HT1080 (cell line): Measurements from ENCODE around the gene MARCO. TPM values are rescaled to one million over a fixed set of nuclear protein-coding genes. Genes with fewer than 3 reads are reported as not detected.
A peak's percentile ranks its signal among the peaks of the same experiment; 100 is the strongest.
"Not testable (repeated sequence)": the region's sequence is repeated elsewhere in the genome, so short reads cannot be mapped to it uniquely, and the experiment has no call there.

Experiments
- DNase-seq: peaks from one replicate; pipeline ENCODE4 v3.0.0-alpha.2; 2015; ENCODE audit warnings: low read depth
- total RNA-seq: library from RNA; depleted of rRNA; stranded (reverse); fragments of >200 nt; shearing (Covaris generic); gene quantifications from 2 replicates; pipeline ENCODE4 v1.2.3, GENCODE V29; 2014

The MARCO gene
- total RNA-seq, 1 experiment from 2014 or later, result 0.32 TPM

DNA sequence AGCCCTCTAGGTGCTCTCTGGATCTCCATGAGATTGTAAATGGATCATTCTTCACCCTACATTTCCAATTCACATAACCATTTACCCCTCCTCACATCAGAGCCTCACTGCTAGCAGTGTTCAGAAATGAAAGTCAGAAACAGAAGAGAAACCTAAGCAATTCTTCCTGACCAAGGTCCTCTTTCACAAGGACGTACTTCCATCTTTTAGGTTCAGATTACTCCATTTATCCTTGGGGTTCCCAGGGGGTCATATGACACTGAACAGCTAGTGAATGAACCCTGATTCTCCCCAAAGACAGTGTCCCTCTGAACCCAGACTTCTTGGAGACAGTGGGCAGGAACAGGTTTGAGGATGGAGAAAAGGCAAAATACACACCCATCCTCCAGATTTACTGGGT lies 12.9 kb upstream of the MARCO start:
- no peak for DNase-seq

DNA sequence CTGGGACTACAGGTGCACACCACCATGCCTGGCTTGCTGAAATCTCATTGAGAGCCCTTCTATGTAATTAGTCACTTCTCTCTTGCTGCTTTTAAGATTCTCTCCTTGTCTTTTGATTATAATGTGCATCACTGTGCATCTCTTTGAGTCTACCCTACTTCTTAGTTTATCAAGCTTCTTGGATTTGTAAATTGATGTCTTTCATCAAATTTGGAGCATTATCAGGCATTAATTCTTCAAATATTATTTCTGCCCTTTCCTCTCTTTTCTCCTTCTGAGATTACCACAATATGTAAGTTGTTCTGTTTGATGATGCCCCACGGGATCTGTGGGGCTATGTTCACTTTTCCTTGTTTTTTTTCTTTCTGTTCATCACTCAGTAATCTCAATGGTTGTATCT lies 9.0 kb upstream of the MARCO start:
- no peak for DNase-seq

DNA sequence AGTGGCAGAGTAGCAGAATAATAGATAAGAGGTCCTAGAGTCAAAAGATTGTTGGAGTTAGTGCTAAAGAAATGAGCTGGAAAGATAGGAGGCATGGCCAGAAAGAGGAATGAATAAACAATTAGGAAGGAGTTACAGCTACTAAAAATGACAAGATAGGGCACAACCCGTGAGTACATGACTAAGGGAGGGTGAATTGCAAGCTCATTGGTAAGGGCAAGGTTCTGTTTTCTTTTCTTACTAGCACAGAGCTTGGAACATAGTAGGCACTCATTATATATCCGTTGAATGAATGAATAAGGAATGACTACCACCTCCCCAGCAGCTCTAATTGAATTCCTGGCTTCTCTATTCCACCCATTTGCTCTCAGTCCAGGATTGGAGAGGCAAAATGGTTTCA lies 5.7 kb upstream of the MARCO start:
- no peak for DNase-seq

DNA sequence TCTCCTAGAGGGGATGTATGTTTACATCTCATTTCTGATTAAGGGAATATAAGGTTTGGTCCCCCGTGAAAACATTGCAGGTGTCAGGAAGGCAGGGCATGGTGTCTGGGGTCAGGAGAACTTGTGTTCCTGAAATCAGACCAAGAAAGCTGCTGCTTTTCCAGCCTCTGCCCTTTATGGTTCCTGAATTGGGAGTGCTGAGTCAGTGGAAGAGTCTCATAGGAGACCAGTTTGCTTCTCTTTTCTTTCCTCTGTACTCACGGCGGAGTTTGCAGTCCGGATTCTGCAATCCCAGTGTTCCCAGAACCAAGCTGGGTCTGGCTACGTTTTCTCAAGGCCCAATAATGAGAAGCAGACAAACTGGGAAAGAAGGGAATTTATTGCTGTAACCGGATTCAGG lies 5.1 kb upstream of the MARCO start:
- no peak for DNase-seq

DNA sequence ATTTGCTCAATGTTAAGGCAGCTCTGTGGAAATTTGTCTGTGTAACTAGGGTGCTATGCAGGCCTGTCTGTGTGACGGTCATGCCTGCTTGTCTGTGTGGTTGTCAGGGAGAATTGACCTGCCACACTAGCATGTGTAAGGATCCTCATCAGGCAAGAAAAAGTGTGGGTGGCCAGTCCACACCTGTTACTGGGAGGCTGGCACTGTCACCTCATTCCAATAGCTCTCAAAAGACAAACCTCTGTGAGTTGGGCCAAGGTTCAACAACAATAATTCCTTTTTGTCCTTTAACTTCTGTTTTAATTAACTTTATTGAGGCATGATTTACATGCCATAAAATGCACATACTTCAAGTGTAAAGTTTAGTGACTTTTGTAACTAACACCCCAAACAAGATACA lies 4.2 kb upstream of the MARCO start:
- no peak for DNase-seq

DNA sequence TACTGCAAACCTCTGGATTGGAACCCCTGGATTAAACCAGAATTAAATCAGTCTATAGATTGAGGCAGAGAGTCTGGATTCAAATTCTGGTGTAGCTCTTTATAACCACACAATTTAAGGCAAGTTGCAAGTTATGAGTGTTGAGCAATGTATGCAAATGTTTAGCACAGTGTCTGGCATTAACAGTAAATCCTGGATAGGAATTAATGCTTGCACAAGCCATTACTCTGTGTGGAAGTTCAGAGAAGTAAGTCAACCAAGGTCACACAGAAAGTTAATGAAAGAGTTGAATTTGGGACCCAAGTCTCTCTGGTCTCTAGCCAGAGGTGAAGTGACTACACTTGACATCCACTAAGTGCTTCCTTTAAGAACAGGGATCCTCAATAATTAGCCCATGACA lies 2.0 kb upstream of the MARCO start:
- DNase-seq, result no peak

DNA sequence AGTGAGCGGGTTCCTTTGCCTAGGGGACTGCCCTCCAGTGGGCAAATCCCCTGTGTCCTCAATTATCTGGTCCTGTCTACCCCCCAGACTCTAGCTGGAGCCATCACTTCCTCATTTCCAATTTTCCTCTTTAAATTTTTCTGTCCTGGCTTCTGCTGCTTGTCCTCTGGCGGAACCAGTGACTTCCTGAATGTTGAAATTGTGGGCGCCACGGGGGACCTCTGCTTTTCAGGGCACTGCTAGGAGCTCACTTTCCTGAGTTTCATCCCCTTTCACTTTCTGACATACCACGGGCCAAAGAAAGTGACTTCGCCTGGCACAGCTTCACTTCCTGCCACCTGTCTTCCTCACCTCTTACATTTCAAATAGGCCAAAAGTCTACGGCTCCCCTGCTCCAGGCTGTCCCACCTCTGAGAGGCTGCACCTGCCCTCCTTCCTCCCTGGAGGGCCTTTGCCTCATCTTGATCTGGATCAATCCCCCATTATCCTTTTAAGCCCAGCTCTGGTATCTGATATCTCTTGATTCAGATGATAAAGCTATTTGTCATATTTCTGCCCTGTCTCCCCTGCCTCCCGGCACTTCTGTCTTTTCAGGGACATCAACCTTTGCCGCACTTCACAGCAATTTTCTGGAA lies 1.4 kb upstream of the MARCO start:
- no peak for DNase-seq

DNA sequence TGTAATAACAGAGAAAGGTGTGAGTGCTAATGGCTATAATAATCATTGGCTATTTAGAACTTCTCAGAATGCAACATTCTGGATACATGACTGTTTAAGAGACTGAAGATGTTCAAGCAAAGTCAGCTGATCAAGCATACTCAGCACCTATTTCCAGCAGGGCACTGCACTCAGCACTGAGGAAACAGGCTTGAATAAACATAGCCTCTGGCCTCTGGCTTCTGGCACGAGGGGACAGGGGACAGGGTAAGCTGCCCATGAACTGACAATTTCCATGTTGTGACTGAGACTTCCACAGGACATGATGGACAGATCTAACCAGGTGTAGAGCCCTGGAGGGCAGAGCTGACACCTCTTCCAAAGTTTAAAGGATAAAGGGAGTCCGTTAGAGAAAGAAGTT lies 1.3 kb downstream of the MARCO start:
- no peak for DNase-seq

DNA sequence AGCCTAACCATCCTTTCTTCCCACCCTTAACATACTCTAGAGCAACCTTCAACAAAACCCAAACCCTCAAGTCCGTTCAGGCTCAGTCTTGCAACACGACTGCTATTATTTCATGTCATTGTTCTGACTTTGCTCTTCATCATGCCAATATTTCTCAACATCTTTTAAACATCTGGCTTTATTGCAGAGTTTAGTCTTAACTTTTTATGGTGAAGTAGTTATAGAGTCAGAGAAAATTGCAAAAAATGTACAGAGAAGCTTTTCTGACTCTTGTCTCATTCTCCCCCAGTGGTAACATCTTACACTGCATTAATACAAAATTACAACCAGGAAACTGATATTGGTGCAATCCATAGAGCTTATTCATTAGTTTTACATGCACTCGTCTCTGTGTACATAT lies 3.9 kb downstream of the MARCO start:
- no peak for DNase-seq

DNA sequence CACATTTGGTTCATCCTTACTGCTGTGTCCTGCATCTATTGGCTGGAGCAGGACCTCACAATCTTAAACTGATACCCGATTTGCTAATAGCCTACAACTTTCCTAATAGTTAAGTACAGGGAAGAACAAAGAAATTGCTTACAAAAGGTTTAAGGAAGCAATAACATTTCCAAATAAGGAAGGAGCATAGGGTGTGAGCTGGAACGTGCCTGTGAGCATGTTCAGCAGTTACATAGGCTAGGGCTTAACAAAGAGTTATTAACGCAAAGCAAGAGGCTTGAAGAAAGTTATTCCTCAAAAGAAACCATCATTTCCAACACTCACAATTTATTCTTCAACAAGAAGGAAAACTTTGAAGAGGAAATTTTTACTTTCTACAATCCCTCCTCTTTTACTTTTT lies 6.3 kb downstream of the MARCO start:
- not testable (repeated sequence) for DNase-seq

DNA sequence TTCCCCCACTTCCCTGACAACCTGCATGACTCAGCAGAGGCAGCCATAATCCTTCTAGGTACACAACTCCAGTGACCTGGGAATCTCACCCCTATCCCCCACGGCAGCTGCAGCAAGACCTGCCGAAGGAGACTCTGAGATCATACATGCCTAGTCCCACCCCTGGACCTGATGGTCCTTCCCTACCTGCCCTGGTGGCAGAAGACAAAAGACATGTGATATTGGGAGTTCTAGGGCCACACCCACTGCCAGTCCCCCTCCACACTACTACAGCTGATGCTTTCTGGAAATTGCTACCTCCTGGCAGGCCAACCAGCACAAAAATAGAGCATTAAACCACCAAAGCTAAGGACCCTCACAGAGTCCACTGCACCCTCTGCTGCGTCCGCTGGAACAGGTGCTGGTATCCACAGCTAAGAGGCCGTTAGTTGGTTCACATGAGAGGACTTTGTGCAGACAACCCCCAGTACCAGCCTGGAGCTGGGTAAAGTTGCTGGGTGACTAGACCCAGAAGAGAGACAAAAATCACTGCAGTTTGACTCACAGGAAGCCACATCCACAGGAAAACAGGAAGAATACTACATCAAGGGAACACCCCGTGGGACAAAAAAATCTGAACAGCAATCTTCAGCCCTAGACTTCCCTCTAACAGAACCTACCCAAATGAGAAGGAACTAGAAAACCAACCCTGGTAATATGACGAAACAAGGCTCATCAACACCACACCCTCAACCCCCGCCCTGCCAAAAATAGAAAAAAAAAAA lies 12.5 kb downstream of the MARCO start:
- peak; percentile 50 for DNase-seq

DNA sequence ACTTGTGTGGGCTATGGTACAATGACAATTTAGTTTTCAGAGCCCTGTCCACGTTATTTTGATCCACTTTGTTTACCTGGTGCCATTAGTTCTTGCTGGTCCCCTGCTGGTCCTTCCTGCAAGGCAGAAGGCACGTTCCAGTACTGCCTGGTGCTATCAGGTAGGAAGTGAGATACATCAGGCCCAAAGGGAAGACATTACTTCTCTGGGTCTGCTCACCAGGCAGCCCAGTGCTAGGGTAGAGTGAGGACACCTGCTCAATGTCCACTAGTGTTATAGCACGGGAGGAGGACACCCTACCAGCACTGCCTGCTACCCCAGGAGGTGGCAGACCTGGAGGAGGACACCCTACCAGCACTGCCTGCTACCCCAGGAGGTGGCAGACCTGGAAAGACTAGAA lies 23.7 kb downstream of the MARCO start:
- no peak for DNase-seq

DNA sequence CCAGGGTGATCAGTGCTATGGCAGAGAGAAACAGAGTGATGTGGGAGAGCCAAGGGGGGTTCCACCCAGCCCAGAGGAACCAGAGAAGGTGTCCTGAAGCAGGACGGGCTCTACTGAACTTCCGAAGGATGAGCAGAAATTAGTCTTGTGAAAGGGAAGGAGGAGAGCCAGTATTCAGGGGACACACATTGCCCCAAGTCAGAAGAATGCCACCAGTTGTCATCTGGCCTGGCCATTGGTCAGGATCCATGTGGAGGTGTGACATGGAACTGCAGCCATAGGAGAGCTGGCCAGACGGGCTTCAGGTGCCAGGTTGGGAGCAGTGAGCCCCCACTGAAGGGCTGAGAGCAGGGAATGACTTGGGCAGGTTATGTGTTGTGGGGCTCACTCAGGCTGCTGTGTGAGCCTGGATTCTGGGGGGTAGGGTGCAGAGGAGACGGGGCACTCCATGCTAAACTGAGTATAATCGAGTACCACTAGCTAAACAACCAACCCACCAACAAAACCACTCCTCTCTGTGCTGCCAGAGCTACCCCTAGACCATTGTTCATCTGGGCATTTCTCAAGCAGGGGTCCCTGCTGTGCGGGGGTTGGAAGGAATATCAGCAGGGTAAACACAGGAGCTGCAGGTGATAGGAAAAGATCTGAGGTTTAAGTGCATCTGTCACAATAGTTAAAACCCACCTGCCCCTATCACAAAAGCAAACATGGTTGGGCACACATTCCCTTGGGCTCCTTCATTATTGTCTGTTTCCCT lies 25.3 kb downstream of the MARCO start:
- no peak for DNase-seq

DNA sequence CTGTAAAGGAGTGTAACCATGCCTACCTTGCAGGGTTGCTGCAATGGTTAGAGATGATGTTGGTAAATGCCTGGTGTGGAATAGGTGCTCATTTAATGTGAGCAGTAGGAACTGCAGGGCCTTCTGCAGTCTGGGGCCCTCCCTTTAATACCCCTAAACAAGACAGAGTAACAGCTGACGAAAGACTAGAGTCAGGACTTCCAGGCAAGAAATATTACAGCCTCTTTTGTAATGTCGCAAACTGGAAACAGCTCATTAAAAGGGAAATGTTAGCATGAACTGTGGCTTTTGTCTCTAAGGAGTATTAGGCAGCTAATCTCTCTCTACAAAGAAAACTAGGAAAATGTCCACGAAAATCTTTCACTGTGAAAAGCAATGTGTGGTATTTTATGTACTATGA lies 26.0 kb downstream of the MARCO start:
- DNase-seq, result no peak

DNA sequence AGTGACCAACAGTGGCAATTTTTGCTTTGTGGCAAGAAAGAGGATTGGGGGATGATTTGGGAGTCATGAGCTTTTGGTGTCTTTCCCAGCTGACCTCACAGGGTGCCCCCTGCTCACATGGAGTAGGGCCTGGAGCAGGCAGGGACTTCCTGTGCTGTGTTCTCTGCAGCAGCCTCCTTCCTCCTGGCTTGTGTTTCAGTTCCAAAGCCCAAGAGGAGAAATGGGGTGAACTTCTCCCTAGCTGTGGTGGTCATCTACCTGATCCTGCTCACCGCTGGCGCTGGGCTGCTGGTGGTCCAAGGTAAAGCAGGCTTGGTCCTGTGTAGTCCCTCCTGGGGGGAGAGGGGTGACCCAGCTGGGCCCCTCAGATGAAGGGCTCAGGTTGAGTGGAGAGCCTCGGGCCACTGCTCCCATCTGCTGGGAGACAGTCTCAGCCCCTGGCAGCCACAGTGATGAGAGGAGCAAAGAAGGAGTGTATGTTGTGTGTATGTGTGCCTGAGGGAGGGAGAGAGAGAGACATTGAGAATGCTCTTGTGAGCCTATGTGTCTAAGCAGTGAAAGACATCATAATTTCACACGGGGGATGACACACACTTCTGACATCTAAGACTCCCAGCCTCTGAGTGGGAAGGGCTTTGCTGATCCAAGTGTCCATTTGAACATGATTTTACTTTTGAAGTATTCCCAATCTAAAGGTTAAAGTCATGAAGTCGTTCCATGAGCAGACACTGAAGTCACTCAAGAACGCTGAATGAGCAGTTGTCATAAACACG lies 27.2 kb downstream of the MARCO start:
- no peak for DNase-seq

DNA sequence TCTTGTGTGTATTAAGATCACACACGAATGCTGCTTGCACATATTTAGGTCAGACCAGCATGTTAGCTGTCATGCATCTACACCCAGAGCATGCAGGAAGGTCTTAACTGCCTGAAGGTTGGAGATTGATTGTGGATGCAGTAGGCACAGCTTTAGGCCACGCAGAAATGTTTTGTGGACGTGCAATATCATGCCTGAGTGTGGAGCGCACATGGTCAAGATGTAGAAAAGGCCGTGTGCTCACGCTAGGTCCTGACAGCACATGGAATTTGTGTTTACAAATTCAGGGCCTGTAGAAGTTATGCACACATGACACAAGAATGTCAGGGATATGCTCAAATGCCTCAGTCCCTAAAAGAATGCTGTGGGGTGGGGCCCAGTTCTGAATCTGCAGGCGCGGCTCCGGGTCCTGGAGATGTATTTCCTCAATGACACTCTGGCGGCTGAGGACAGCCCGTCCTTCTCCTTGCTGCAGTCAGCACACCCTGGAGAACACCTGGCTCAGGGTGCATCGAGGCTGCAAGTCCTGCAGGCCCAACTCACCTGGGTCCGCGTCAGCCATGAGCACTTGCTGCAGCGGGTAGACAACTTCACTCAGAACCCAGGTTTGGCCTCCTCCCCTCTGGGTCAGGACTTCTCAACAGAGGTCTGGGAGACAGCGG lies 27.9 kb downstream of the MARCO start:
- DNase-seq, result no peak

DNA sequence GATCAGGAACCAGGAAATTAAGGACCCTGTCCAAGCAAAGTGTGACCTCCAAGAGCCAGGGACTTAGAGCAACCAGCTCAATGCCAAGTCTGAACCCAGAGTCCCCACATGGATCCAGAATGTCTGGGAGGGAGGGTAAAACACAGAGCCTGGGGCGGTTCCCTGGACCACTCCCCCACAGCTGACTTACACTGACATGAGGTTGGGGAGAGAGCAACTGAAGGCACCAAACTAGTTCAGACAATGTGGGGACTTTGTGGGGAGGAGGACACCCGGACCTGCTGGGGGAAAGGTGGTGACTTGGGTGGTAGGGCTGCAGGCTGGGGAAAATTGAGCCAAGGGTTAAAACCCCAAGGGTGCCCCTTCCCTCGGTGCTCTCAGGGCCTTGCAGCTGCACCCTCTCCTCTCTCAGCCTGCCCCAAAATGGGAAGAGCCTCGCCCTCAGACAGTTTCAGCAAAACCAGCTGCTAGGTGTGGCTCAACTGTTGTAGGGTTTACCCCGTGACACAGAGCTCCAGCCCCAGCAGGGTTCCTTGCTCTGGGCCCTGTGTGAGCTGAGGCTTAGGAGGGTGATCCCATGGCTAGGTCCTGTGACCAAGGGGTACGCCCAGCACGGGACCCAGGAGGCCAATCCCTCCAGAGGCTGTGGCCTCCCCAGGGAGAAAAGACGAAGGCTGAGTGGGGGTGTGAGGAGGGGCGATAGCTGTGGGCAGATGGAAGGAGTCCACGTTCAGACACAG lies 28.6 kb downstream of the MARCO start:
- DNase-seq, result no peak

DNA sequence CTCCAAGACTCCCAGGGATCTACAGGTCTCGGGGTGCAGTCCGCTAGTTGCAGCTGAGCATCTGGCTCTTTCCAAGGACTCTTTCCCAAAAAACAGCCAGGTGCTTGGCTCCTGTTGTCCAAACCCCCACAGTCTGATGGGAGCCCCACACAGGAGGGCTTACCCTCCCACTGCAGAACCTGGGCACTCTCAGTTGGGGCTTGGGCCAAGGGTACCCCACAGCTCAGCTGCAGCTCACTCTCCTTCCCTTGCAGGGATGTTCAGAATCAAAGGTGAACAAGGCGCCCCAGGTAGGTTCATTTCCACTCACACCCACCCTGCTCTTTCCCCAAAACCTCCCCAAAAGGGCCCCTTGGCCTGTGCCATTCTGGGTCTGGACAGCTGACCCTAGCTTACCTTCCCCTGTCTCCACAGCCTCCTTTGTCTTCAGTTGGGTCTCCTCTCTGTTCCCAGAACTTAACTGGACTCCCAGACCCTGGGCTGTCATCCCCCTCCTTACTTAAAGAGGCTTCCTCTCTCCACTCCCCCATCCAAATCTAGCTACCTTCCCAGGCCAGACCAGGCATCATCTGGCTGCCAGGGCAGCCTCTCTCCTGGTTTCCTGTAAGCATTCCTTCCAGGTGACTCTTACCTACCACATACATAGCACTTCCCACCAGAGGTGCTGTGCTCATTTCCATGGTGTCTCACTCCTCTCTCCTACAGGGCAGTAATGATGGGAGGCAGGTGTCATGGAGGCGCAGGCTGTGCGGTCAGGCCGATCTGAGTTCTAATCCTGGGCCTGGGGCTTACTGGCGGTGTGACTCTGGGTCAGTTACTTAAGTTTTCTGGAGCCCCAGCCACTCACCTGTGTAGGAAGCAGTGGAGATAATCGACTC lies 29.5 kb downstream of the MARCO start:
- no peak for DNase-seq

DNA sequence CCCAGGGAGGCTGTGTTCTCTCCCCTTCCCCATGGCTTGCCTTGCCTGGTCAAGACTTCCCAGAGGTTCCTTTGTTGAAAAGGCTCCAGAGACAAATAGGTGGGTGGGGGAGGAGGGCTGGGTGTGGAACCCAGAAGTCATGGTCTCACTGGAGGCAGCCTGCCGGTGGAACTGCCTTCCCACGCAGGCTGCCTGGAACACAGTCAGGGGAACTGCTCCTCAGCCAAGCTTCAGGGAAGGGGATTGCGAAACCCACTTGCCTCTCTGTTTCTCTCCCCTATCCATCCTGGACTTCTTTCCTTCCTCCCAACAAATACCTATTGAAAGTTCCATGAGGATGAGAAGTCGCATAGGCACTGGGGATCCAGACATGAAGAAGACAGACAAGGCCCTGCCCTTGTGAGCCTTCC lies 31.6 kb downstream of the MARCO start:
- DNase-seq, result no peak
